Pons (tissue), 1 donor: ENCODE data around the gene GALNT18.

ENCODE experiments used
- DNase-seq: peaks from one replicate; pipeline ENCODE4 v3.0.0-alpha.2; 2016; ENCODE audit warnings: low spot score

GALNT18 gene

DNA sequence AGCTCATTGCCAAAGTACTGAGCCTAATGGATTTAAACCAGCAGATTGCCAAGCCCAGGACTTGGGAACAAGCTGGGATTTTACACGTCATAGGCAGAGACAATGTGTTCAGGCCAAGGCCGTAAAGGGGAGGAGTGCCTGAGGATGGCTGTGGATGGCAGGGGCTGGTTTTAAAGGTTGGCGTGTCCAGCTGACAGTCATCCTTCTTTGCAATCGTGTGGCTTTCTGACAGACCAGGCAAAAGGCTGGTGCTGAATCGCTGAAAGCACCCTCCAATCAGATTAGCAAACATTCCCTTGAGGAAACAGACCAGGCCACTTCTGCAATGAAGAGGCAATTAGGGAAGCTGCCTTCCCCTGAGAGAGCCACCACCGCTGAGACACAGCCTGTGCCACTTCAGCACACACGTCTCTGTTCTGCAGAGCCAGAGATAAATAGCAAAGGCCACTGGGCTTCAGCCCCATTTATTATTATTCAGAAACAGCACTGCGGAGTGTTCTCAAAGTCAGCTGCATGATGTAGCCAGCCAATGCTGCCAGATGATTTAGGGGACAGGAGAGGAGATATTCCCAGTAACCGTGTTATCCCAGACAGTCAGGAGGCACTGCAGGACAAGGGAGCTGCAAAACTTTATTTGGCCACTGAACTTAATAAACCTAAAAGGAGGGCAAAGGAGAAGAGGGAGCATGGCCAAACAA, 214.6 kb downstream of the GALNT18 start:
- peak; percentile 11 for DNase-seq

GRCh38 chr11:11406652-11407051, 215.2 kb downstream of the GALNT18 start:
- no peak for DNase-seq

DNA sequence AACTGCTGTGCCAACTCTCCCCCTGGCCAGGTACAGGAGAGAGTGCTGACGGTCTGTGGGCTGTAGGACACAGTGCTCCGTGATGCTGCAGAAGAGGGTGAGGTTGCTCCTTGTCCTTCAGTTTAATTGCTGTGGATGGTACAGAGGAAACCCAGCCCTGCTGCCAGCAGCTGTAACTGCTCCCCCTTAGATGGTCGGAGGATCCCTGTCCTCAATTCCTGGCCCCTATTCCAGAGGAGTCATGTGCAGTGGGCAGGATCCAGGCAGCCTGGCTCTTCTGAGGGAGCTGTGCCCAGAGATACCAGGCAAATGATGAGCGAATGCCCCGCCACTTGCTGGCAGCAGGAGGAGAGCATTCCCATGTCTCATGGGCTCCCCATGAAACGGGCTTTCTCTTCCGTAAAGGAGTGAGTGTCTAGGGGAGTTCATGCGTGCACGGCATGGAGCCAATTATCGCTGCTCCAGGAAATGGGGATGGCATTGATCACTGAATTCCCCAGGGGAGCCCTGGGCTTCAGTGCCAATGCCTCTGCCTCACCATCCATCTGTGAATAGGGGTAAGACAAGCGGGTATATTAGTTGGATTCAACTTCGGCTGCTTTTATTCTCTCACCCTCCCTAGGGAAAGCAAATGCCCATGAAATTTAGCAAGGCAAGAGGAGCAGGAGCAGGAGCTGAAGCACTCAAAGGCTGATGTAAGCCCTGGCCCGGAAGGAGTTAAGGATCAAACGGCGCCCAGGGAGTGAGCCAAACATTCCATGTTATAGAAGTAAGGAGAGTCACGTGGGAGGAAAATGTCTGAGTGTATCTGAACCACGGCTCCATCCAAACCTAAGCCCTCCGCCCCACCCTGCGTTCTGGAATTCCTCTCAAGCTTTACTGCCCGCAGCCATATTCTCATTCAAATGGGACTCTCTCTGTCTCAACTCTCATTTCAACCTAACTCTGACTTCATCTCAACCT, 217.8 kb downstream of the GALNT18 start:
- no peak for DNase-seq

DNA sequence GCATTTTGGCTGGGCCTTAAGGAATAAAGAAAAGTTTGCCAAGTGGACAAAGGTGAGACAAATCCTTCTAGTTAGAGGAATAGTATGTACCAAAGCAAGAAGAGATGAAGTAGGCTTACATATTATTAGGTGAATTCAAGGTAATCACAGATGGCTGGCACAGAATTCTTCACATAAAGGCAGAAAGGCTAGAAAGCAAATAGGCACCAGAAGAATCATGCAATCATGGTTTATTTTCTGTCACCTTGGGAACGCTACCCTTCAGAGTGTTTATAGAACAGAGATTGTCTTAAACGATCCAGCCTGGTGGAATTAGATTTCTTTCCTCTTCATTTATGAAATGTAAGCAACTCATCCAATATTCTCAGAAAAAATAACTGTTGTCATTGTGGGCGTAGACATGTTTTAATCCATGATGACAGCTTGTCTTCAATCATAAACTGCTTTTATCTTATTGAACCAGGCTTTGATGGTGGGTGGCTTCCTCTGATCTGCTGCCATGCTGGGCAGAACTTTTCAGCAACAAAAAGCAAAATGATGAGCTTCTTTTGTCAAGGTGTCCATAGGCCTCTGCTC, 219.8 kb downstream of the GALNT18 start:
- no peak for DNase-seq

DNA sequence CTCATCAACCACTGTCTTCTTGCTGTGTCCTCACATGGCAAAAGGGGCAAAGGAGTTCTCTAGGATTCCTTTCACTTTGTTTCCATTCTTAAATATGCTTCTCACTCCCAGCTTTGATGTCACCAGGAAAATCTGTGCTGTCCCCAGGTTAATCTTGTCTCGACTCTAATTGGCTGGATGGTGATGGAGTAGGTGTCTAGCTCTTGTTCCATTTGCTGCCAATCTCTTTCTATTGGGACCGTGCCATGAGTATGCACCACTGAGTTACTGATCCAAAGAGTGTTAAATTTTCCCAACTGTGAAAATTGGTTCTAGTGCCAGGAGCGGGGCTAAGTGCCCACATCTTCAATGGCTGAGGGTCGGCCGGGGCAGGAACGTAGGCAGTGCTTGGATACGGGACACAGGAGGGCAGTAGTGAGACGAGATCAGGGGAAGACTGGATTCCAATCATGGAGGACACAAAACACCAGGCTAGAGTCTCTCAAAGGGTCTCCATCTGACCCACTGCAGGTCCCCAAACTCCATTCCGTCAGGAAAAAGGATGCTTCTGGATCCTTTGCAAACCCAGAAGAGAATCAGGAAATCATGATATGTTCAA, 221.1 kb downstream of the GALNT18 start:
- DNase-seq = no peak

GRCh38 chr11:11400121-11400520, 221.7 kb downstream of the GALNT18 start:
- DNase-seq = no peak

DNA sequence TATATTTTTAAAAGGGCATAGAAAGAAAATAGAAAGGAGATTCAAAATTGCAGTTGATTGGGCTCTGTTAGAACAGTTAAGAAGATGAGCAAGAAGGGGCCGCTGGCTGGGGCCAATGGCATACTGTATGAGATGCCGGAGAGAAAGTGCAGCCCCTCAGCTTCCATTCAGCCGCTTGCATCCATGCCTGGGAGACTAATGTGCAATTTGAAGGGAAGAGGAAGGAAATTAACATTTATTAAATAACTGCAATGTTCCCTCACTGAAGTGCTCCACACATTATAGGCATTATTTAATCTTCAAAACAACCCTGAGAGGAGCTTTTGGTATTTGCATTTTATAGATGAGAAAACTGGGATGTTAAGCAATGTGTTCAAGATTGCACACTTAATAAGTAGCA, 224.0 kb downstream of the GALNT18 start:
- DNase-seq = no peak

DNA sequence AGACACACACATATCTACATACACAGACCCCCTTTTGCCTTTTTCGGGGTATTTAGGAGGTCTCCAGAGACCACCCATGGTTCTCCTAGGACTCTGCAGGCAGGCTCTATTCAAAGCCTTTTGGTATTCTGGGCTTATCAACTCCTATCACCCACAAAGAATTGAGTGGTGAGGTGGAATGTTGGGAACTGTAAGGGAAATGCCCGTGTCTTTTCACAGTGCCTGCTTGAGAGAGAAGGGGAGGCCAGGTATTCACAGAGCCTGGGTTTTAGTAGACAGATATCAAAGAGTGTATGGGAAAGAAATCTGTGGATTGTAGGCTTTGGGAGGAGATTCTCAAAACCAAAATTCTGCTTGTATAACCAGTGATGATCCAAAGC, 224.8 kb downstream of the GALNT18 start:
- no peak for DNase-seq

DNA sequence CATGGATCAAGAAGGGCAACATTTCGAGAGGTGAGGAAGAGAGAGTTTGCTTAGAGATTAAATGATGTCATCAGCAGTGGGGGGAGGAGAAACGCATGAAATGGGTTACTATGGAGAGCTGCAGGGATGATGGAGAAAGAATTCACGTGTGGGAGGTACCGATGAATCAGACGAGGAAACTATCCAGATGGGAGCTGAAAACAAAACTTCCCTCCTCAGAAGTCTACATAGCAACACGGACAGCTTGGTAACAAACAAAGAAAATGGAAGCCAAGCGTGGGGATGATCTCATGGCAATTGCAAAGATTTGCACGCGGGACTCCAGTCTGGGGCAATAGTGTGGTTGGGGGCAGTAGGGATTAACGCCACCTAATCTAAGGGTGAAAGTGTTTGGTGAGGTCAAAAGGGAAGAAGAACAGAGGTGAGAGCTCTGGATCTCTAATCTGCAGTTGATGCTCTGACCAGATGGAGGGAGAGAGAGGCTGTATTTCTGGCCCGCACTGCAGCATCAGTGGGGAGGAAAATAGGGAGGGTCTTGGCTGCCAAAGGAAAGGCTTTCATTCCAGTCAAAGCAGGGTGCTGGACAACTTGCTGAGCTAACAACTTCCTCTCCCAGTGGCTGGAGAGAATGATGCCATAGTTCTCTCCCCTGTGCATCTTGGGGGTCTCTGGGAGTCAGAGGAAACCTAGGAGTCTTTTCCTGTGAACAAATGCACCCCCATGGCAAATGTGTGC, 225.3 kb downstream of the GALNT18 start:
- DNase-seq = no peak

- no peak for DNase-seq
Observed at GRCh38 chr11:11395126-11395525, 226.7 kb downstream of the GALNT18 start.

DNA sequence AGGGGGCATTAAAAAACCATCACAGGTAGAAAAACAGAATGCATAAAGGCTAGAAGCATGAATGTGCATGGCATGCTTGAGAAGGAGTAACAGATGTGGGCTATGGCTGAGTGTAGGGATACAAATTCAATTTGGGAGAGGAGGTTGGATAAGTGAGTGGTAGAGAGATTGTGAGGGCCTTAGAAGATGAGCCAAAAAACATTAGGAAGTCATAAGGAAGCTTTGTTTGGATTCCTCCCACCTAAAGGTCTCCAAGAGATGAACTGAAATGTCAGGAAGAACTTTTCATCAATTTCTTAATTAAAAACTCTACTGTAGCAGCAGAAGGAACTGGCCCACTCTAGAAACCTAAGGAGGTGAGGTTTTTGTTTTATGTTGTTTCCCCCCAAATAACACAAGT, 227.6 kb downstream of the GALNT18 start:
- no peak for DNase-seq

DNA sequence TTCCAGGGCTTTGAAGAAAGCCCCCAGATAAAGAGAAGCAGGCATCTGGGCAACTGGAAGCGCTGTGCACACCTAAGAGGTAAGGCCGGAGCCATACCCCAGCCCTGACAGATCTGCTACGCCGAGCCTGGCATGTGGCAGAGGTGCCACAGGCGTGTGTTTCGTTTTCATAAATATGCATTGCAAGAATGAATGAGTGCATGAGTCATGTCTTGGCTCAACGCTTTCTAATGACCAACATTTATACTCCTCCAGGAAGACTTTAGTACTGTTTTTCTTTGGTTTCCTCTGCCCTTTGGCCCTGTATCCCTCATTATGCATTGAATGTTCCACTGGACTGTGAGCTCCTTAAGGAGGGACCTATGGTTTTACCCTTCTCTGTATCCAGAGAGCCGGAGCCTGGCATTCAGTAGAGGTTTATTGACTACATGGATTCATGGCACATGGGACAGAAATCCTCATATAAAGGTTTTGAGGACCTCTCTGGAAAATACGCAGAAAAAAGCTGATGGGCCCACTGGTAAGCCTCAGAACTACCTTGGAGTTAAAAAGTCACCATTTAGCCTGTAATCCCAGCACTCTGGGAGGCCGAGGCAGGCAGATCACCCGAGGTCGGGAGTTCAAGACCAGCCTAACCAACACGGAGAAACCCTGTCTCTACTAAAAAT, 229.9 kb downstream of the GALNT18 start:
- no peak for DNase-seq

- DNase-seq = no peak
Observed at GRCh38 chr11:11391169-11391568, 230.6 kb downstream of the GALNT18 start.

GRCh38 chr11:11390068-11390771, 231.6 kb downstream of the GALNT18 start:
- DNase-seq = no peak

GRCh38 chr11:11389238-11389637, 232.6 kb downstream of the GALNT18 start:
- no peak for DNase-seq

DNA sequence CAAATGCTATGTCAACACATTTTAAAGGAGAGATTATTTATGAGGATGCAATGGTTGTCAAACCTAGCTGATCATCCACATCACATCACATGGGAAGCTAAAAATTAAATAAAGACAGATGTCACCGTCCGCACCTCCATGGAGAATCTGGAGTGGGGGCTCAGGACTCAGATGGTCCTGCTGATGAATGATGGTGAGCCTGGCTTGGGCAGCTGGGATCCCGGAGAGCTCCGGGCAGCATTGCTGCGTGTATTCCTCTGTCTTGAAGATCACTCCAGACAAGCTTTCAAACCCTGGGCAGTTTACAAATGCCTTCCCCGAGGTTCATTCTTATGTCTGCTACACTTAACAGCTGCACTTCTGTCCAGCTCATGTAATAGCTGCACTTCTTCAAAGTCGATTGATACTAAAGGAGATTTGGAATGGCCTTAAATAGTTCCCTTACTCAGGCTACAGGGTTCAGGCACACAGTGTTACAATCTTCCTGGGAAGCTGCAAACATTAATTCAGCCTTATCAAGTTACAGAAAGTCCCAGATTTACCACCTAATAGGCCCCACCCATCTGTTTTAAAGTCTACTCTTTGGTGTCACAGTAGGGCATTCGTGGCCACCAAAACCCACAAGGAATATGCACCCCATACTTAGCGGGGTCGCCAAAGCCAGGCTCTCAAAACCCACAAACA, 234.0 kb downstream of the GALNT18 start:
- no peak for DNase-seq

GRCh38 chr11:11387207-11387606, 234.6 kb downstream of the GALNT18 start:
- DNase-seq = no peak

DNA sequence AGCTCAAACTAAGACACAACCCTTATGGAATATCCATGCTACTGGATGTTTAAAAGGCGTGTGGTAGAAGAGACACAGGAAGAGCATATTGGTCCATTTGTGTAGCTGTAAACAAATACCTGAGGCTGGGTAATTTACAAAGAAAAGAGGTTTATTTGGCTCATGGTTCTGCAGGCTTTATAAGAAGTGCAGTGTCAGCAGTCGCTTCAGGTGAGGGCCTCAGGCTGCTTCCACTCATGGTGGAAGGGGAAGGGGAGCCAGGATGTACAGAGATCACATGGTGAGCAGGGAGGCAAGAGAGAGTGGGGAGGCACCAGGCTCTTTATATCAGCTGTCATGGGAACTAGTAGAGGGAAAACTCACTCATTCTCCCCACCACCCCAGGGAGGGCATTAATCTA, 237.0 kb downstream of the GALNT18 start:
- no peak for DNase-seq

DNA sequence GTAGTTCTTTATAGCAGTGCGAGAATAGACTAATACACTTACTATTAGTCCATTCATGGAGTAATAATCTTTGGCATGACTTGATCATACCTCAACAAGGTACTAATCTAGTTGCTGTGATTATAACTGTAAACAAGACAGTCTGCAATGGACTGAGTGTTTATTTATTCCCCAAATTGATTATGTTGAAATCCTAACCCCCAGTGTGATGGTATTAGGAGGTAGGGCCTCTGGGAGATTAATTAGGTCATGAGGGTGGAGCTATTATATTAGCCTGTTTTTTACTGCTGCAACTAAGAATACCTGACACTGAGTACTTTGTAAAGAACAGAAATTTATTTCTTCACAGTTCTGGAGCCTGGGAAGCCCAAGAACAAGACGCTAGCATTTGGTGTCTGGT, 237.8 kb downstream of the GALNT18 start:
- no peak for DNase-seq
